Sigmoid colon (tissue), 4 donors: Measurements from ENCODE around the gene ZNF326.

ENCODE experiments used
- EP300 ChIP-seq, 4 donors: sonication (generic); formaldehyde crosslinking; IDR thresholded peaks; one replicate each; pipeline ENCODE4 v1.6.1; 2017; ENCODE audit warnings: antibody characterized with exemption in 4 of 4
- POLR2A ChIP-seq, 2 donors: fragments of 450-650 bp; IDR thresholded peaks; one replicate each; pipeline ENCODE4 v1.6.1; 2016; ENCODE audit warnings: antibody characterized with exemption in 2 of 2, mild to moderate bottlenecking in 2 of 2, moderate library complexity in 2 of 2
- POLR2AphosphoS5 ChIP-seq, 4 donors: sonication (generic); formaldehyde crosslinking; IDR thresholded peaks; one replicate each; pipeline ENCODE4 v1.6.1; 2017; ENCODE audit warnings: antibody characterized with exemption in 4 of 4
- TF ChIP-seq, protein P1 (sequence below), 4 experiments: fragments of 450-650 bp in 3 of 4; fragments of 200-600 bp in 1 of 4; IDR thresholded peaks; one replicate each; pipeline ENCODE4 v1.5.1; 2016 to 2019; ENCODE audit warnings: antibody characterized with exemption in 4 of 4, mild to moderate bottlenecking in 3 of 4, moderate library complexity in 2 of 4

DNA sequence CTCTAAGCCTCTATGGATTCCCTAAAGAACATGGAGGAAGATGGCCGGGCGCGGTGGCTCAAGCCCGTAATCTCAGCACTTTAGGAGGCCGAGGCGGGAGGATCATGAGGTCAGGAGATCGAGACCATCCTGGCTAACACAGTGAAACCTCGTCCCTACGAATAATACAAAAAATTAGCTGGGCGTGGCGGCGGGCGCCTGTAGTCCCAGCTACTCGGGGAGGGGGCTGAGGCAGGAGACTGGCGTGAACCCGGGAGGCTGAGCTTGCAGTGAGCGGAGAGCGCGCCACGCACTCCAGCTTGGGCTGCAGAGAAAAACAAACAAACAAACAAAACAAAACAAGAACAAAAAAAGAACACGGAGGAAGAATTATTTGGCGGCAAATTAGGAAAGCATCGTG lies 5.8 kb upstream of the ZNF326 start:
- TF ChIP-seq POLR2AphosphoS5 (IDR thresholded peaks at IDR 0.05) (no peak), EP300 (IDR thresholded peaks at IDR 0.05) (no peak), POLR2A (IDR thresholded peaks at IDR 0.05) (no peak)
- TF ChIP-seq, protein P1, sequence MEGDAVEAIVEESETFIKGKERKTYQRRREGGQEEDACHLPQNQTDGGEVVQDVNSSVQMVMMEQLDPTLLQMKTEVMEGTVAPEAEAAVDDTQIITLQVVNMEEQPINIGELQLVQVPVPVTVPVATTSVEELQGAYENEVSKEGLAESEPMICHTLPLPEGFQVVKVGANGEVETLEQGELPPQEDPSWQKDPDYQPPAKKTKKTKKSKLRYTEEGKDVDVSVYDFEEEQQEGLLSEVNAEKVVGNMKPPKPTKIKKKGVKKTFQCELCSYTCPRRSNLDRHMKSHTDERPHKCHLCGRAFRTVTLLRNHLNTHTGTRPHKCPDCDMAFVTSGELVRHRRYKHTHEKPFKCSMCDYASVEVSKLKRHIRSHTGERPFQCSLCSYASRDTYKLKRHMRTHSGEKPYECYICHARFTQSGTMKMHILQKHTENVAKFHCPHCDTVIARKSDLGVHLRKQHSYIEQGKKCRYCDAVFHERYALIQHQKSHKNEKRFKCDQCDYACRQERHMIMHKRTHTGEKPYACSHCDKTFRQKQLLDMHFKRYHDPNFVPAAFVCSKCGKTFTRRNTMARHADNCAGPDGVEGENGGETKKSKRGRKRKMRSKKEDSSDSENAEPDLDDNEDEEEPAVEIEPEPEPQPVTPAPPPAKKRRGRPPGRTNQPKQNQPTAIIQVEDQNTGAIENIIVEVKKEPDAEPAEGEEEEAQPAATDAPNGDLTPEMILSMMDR (IDR thresholded peaks at IDR 0.05) = no peak
